ENCODE measurements around the gene UBL4A. TPM values are rescaled to one million over a fixed set of nuclear protein-coding genes. Genes with fewer than 3 reads are reported as not detected.

Gene UBL4A
- total RNA-seq, 4 donors from 2014 or later, result 14.7 to 36.3 (median 29.5) TPM

GRCh38 chrX:154488336-154489075 is 2.1 kb upstream of the UBL4A start:
- no peak for DNase-seq
- H3K4me1 ChIP-seq, result no peaks in the 10 kb centered on the region
- TF ChIP-seq CTCF (IDR thresholded peaks at IDR 0.05) (no peak), POLR2A (IDR thresholded peaks at IDR 0.05) (no peak)
- no peak overlapping the region for H3K4me3 ChIP-seq
- peak overlapping the region in 1 of 2 donors; percentile 93 for H3K27ac ChIP-seq
- H3K27me3 ChIP-seq, result no peaks in the 10 kb centered on the region
- no peaks in the 10 kb centered on the region for H3K9me3 ChIP-seq
- H3K36me3 ChIP-seq, result no peaks in the 10 kb centered on the region
- intact Hi-C loops (cut with DNase I; ENCODE audit: low total_unique reads), result no loop called here

GRCh38 chrX:154487518-154488290 is 1.3 kb upstream of the UBL4A start:
- H3K4me3 ChIP-seq, result no peak overlapping the region
- H3K36me3 ChIP-seq, result no peaks in the 10 kb centered on the region
- H3K4me1 ChIP-seq, result no peaks in the 10 kb centered on the region
- H3K27me3 ChIP-seq, result no peaks in the 10 kb centered on the region
- DNase-seq, result no peak
- H3K9me3 ChIP-seq, result no peaks in the 10 kb centered on the region
- intact Hi-C loops (cut with DNase I; ENCODE audit: low total_unique reads), result no loop called here
- H3K27ac ChIP-seq, result peak overlapping the region in 1 of 2 donors; percentile 83
- no peak for TF ChIP-seq POLR2A (IDR thresholded peaks at IDR 0.05)
- TF ChIP-seq CTCF (IDR thresholded peaks at IDR 0.05), result no peak

GRCh38 chrX:154486052-154486395 is 391 bp downstream of the UBL4A start:
- TF ChIP-seq CTCF (IDR thresholded peaks at IDR 0.05), result no peak
- TF ChIP-seq POLR2A (IDR thresholded peaks at IDR 0.05), result no peak
- Histone ChIP-seq H3K4me1 (no peaks in the 10 kb centered on the region), H3K27ac (peak overlapping the region; percentile 61 to 83), H3K27me3 (no peaks in the 10 kb centered on the region), H3K9me3 (no peaks in the 10 kb centered on the region), H3K4me3 (peak overlapping the region; percentile 21 to 48), H3K36me3 (no peaks in the 10 kb centered on the region)
- intact Hi-C loops (cut with DNase I; ENCODE audit: low total_unique reads), result no loop called here
- peak in 1 of 2 donors; percentile 49 for DNase-seq

GRCh38 chrX:154485150-154486051 is 1.0 kb downstream of the UBL4A start:
- peak overlapping the region; percentile 61 to 83 for H3K27ac ChIP-seq
- no peak for TF ChIP-seq POLR2A (IDR thresholded peaks at IDR 0.05)
- no peak for TF ChIP-seq CTCF (IDR thresholded peaks at IDR 0.05)
- H3K36me3 ChIP-seq, result no peaks in the 10 kb centered on the region
- DNase-seq, result peak in 1 of 2 donors; percentile 16
- no peaks in the 10 kb centered on the region for H3K27me3 ChIP-seq
- peak overlapping the region; percentile 21 to 48 for H3K4me3 ChIP-seq
- intact Hi-C loops (cut with DNase I; ENCODE audit: low total_unique reads), result no loop called here
- H3K4me1 ChIP-seq, result no peaks in the 10 kb centered on the region
- no peaks in the 10 kb centered on the region for H3K9me3 ChIP-seq

All from uterus (tissue), 4 donors.